Suprapubic skin (tissue), 4 donors: Measurements from ENCODE around the gene DMGDH.

Source experiments
- CTCF ChIP-seq, 2 donors: fragments of 200-600 bp in 1 of 2; fragments of 450-650 bp in 1 of 2; sonication (generic) in 1 of 2; IDR thresholded peaks; one replicate each; pipeline ENCODE4 v1.5.1; 2016 to 2019; ENCODE audit warnings: antibody characterized with exemption in 2 of 2, mild to moderate bottlenecking in 1 of 2, moderate library complexity in 1 of 2
- EP300 ChIP-seq: sonication (generic); formaldehyde crosslinking; IDR thresholded peaks from one replicate; pipeline ENCODE4 v1.6.1; 2017; ENCODE audit warnings: antibody characterized with exemption
- POLR2A ChIP-seq, 2 donors: fragments of 450-650 bp; IDR thresholded peaks; one replicate each; pipeline ENCODE4 v1.6.1; 2017; ENCODE audit warnings: antibody characterized with exemption in 2 of 2, mild to moderate bottlenecking in 2 of 2, moderate library complexity in 2 of 2
- POLR2AphosphoS5 ChIP-seq, 3 donors: sonication (generic); formaldehyde crosslinking; IDR thresholded peaks; one replicate each; pipeline ENCODE4 v1.6.1; 2017; ENCODE audit warnings: antibody characterized with exemption in 3 of 3

DNA sequence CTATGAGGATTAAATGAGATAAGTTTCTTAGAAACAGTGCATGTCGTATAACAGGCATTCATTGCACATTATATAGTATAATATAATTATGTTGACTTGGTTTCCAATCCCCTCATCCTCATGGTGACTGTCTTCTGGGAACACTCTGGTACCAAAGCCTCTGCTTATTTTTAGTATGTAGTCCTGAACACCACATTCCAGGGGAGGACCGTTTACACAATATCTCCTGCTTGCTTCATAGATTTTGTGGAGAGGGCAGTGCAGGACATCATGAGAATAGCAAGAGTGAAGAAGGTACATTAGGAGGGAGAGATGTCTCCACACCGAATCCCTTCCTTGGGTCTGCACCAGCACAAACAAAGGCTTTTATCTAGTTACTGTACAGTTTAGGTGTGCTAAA, 21.6 kb upstream of the DMGDH start:
- TF ChIP-seq CTCF (IDR thresholded peaks at IDR 0.05) (no peak), POLR2A (IDR thresholded peaks at IDR 0.05) (no peak), EP300 (no peak), POLR2AphosphoS5 (IDR thresholded peaks at IDR 0.05) (no peak)
